Lower lobe of right lung (tissue), 2 donors: ENCODE results near the gene KRTAP10-3. TPM values are rescaled to one million over a fixed set of nuclear protein-coding genes. Genes with fewer than 3 reads are reported as not detected.

Experiments used
- ATAC-seq, 2 donors: fragments of 200-7000 bp; cut with Tn5 transposase; one replicate each; pipeline ENCODE4 v1.9.1; 2020 to 2022; ENCODE audit warnings: mild to moderate bottlenecking in 2 of 2, moderate library complexity in 2 of 2
- DNase-seq: peaks from one replicate; pipeline ENCODE4 v3.0.0-alpha.2; 2020
- H3K27ac ChIP-seq: fragments of 200-600 bp; one replicate; pipeline ENCODE4 v1.8.0; 2022
- H3K27me3 ChIP-seq: fragments of 200-600 bp; one replicate; pipeline ENCODE4 v1.8.0; 2022; ENCODE audit warnings: low read depth
- H3K36me3 ChIP-seq: fragments of 200-600 bp; one replicate; pipeline ENCODE4 v1.8.0; 2022; ENCODE audit warnings: mild to moderate bottlenecking
- H3K4me1 ChIP-seq: fragments of 200-600 bp; one replicate; pipeline ENCODE4 v1.8.0; 2022
- H3K4me3 ChIP-seq: fragments of 200-600 bp; one replicate; pipeline ENCODE4 v1.8.0; 2022; ENCODE audit warnings: mild to moderate bottlenecking
- H3K9me3 ChIP-seq: fragments of 200-600 bp; one replicate; pipeline ENCODE4 v1.8.0; 2022
- CTCF ChIP-seq: fragments of 200-600 bp; IDR thresholded peaks from one replicate; pipeline ENCODE4 v1.8.0; 2022; ENCODE audit warnings: antibody characterized with exemption, mild to moderate bottlenecking
- intact Hi-C: fragments of 100-400 bp; cut with DNase I; formaldehyde crosslinking; loops from one replicate; pipeline ENCODE4 v1.11.0; 2022
- total RNA-seq: library from RNA; stranded (reverse); fragmentation: NEBNext Ultra II Directional; extraction: Animal tissue kit (Norgen Biotek cat#: 25700); gene quantifications from one replicate; pipeline ENCODE4 v1.2.1, GENCODE V29; 2021
- donor health status: DM: no; HTN: yes; CAD: no; lungs with severe emphysema.

Gene KRTAP10-3
- total RNA-seq, 1 donor from 2014 or later, result not detected

GRCh38 chr21:44572959-44573583 is 14.5 kb upstream of the KRTAP10-3 start:
- Histone ChIP-seq H3K9me3 (peaks cover 17% of the 10 kb centered on the region), H3K27ac (no peak overlapping the region), H3K36me3 (no peaks in the 10 kb centered on the region), H3K4me1 (no peaks in the 10 kb centered on the region), H3K27me3 (peaks cover 5% of the 10 kb centered on the region), H3K4me3 (no peak overlapping the region)
- peak; percentile 13 for DNase-seq
- intact Hi-C loops, result no loop called here
- ATAC-seq, result no peak
- no peak for TF ChIP-seq CTCF

GRCh38 chr21:44571844-44572782 is 13.5 kb upstream of the KRTAP10-3 start:
- Histone ChIP-seq H3K36me3 (no peaks in the 10 kb centered on the region), H3K9me3 (peaks cover 13% of the 10 kb centered on the region), H3K4me3 (no peak overlapping the region), H3K27me3 (peaks cover 5% of the 10 kb centered on the region), H3K27ac (no peak overlapping the region), H3K4me1 (no peaks in the 10 kb centered on the region)
- intact Hi-C loops, result no loop called here
- DNase-seq, result peak; percentile 43
- ATAC-seq, result no peak
- no peak for TF ChIP-seq CTCF

GRCh38 chr21:44571296-44571695 is 12.7 kb upstream of the KRTAP10-3 start:
- H3K4me1 ChIP-seq, result no peaks in the 10 kb centered on the region
- DNase-seq, result no peak
- no peak for ATAC-seq
- no peak for TF ChIP-seq CTCF
- peaks cover 5% of the 10 kb centered on the region for H3K27me3 ChIP-seq
- no peaks in the 10 kb centered on the region for H3K36me3 ChIP-seq
- no peak overlapping the region for H3K27ac ChIP-seq
- no peak overlapping the region for H3K4me3 ChIP-seq
- H3K9me3 ChIP-seq, result peaks cover 7% of the 10 kb centered on the region
- intact Hi-C loops, result no loop called here

GRCh38 chr21:44569861-44570517 is 11.4 kb upstream of the KRTAP10-3 start:
- Histone ChIP-seq H3K27me3 (peaks cover 5% of the 10 kb centered on the region), H3K4me1 (no peaks in the 10 kb centered on the region), H3K27ac (no peak overlapping the region), H3K4me3 (no peak overlapping the region), H3K9me3 (peaks cover 7% of the 10 kb centered on the region), H3K36me3 (no peaks in the 10 kb centered on the region)
- ATAC-seq (no peak), DNase-seq (peak; percentile 31)
- no peak for TF ChIP-seq CTCF
- intact Hi-C loops, result no loop called here

- intact Hi-C loops, result no loop called here
- DNase-seq, result no peak
- ATAC-seq, result no peak
- no peak for TF ChIP-seq CTCF
- Histone ChIP-seq H3K27ac (no peak overlapping the region), H3K4me1 (no peaks in the 10 kb centered on the region), H3K9me3 (peaks cover 7% of the 10 kb centered on the region), H3K27me3 (peaks cover 5% of the 10 kb centered on the region), H3K36me3 (no peaks in the 10 kb centered on the region), H3K4me3 (no peak overlapping the region)
These were observed 10.3 kb upstream of the KRTAP10-3 start for GRCh38 chr21:44568667-44569556.
